Esophagus squamous epithelium (tissue), 5 donors: Measurements from ENCODE around the gene LEKR1. TPM values are rescaled to one million over a fixed set of nuclear protein-coding genes. Genes with fewer than 3 reads are reported as not detected.

Source experiments
- DNase-seq: peaks from one replicate; lab custom pipeline; 2025; lab: John Stamatoyannopoulos, UW
- H3K27ac ChIP-seq, 4 donors: fragments of 200-600 bp; sonication (generic); one replicate each; pipeline ENCODE4 v1.5.1; 2016 to 2019; ENCODE audit warnings: mild to moderate bottlenecking in 1 of 4
- H3K27me3 ChIP-seq, 4 donors: fragments of 200-600 bp; sonication (generic); 1 replicate in 3 of 4; 2 replicates in 1 of 4; pipeline versions ENCODE4 v1.5.1 to v1.6.0; 2017 to 2021; ENCODE audit warnings: antibody characterized with exemption in 1 of 4
- H3K36me3 ChIP-seq, 3 donors: fragments of 200-600 bp; sonication (generic); one replicate each; pipeline ENCODE4 v1.5.1; 2016 to 2019
- H3K4me1 ChIP-seq, 3 donors: fragments of 200-600 bp; sonication (generic); one replicate each; pipeline ENCODE4 v1.5.1; 2017 to 2019
- H3K4me3 ChIP-seq, 4 donors: fragments of 200-600 bp; sonication (generic); 1 replicate in 3 of 4; 2 replicates in 1 of 4; pipeline ENCODE4 v1.5.1; 2016 to 2019; ENCODE audit warnings: mild to moderate bottlenecking in 2 of 4, moderate library complexity in 1 of 4
- H3K9me3 ChIP-seq, 3 donors: fragments of 200-600 bp; sonication (generic); one replicate each; pipeline ENCODE4 v1.5.1; 2016 to 2019
- CTCF ChIP-seq, 6 experiments: fragments of 450-650 bp in 4 of 6; fragments of 200-600 bp in 2 of 6; sonication (generic) in 2 of 6; IDR thresholded peaks; one replicate each; pipeline ENCODE4 v1.5.1; 2016 to 2019; ENCODE audit warnings: antibody characterized with exemption in 6 of 6, mild to moderate bottlenecking in 4 of 6, moderate library complexity in 4 of 6
- POLR2A ChIP-seq, 4 donors: fragments of 450-650 bp; IDR thresholded peaks; one replicate each; pipeline ENCODE4 v1.6.1; 2017; ENCODE audit warnings: antibody characterized with exemption in 4 of 4, mild to moderate bottlenecking in 4 of 4, moderate library complexity in 3 of 4
- WGBS, 2 donors: methylation state at CpG; one replicate each; pipeline ENCODE4 v1.1.5; 2018; 5-methylcytosine and 5-hydroxymethylcytosine counted together
- intact Hi-C: fragments of 100-400 bp; cut with DNase I; formaldehyde crosslinking; loops from one replicate; pipeline ENCODE4 v1.15.0; 2022
- total RNA-seq, 4 donors: library from RNA; depleted of rRNA; stranded (reverse); fragments of >200 nt; gene quantifications; one replicate each; pipeline ENCODE4 v1.1.0, GENCODE V29; 2016
- donor health status: DM: yes; HTN: yes; CAD: no.

The LEKR1 gene
- total RNA-seq, 4 donors from 2014 or later, result 0.15 to 1.1 (median 0.57) TPM; not detected in 1

- no peaks in the 10 kb centered on the region for H3K27me3 ChIP-seq
- no peaks in the 10 kb centered on the region for H3K36me3 ChIP-seq
- no peak for DNase-seq
- peaks cover 7 to 44% (median 23%) of the 10 kb centered on the region in 3 donors for H3K4me1 ChIP-seq
- H3K4me3 ChIP-seq, result no peak overlapping the region
- TF ChIP-seq CTCF (IDR thresholded peaks at IDR 0.05), result peak in 1 of 6 experiments; percentile 15
- no peak for TF ChIP-seq POLR2A (IDR thresholded peaks at IDR 0.05)
- intact Hi-C loops, result loop anchor here (5.0 to 10.0 kb wide), 3 partner anchors 55 to 410 kb away; partner anchors contain the start of genes LEKR1 and TIPARP
- H3K27ac ChIP-seq, result peak overlapping the region; percentile 43 to 57 (median 48)
- no peaks in the 10 kb centered on the region for H3K9me3 ChIP-seq
- 42 to 60% methylated on average over 10 to 11 of the region's 11 CpGs for WGBS, 2 donors
Observed at GRCh38 chr3:157082305-157082982, 256.3 kb downstream of the LEKR1 start.

GRCh38 chr3:157083824-157084223 is 257.7 kb downstream of the LEKR1 start:
- DNase-seq, result no peak
- Histone ChIP-seq H3K27me3 (no peaks in the 10 kb centered on the region), H3K36me3 (no peaks in the 10 kb centered on the region), H3K4me3 (no peak overlapping the region), H3K27ac (no peak overlapping the region), H3K4me1 (peaks cover 12 to 56% (median 32%) of the 10 kb centered on the region in 3 donors), H3K9me3 (no peaks in the 10 kb centered on the region)
- WGBS, 2 donors, result 93 to 100% methylated on average over 1 of the region's 1 CpG
- intact Hi-C loops, result loop anchor here (5.0 to 10.0 kb wide), 3 partner anchors 53 to 412 kb away; partner anchors contain the start of genes LEKR1 and TIPARP
- no peak for TF ChIP-seq POLR2A (IDR thresholded peaks at IDR 0.05)
- no peak for TF ChIP-seq CTCF (IDR thresholded peaks at IDR 0.05)

GRCh38 chr3:157086060-157086750 is 260.1 kb downstream of the LEKR1 start:
- peak overlapping the region in 3 of 4 donors; percentile 16 to 100 (median 96) for H3K27ac ChIP-seq
- H3K27me3 ChIP-seq, result no peaks in the 10 kb centered on the region
- intact Hi-C loops, result loop anchor here (10.0 kb wide), 1 partner anchor 261 kb away; the partner anchor contains the start of gene LEKR1
- TF ChIP-seq POLR2A (IDR thresholded peaks at IDR 0.05) (no peak), CTCF (IDR thresholded peaks at IDR 0.05) (no peak)
- no peaks in the 10 kb centered on the region for H3K9me3 ChIP-seq
- WGBS, 2 donors, result 60 to 65% methylated on average over 6 of the region's 6 CpGs
- H3K4me3 ChIP-seq, result no peak overlapping the region
- H3K4me1 ChIP-seq, result peaks cover 20 to 72% (median 48%) of the 10 kb centered on the region in 3 donors
- H3K36me3 ChIP-seq, result no peaks in the 10 kb centered on the region
- no peak for DNase-seq

GRCh38 chr3:157086775-157087174 is 260.6 kb downstream of the LEKR1 start:
- no peak for TF ChIP-seq POLR2A (IDR thresholded peaks at IDR 0.05)
- TF ChIP-seq CTCF (IDR thresholded peaks at IDR 0.05), result no peak
- Histone ChIP-seq H3K36me3 (no peaks in the 10 kb centered on the region), H3K4me1 (peaks cover 19 to 67% (median 44%) of the 10 kb centered on the region in 3 donors), H3K9me3 (no peaks in the 10 kb centered on the region), H3K27me3 (no peaks in the 10 kb centered on the region), H3K4me3 (no peak overlapping the region), H3K27ac (peak overlapping the region; percentile 96 to 100 (median 98))
- intact Hi-C loops, result loop anchor here (10.0 kb wide), 1 partner anchor 262 kb away; the partner anchor contains the start of gene LEKR1
- WGBS, 2 donors, result 72 to 74% methylated on average over 3 of the region's 3 CpGs
- DNase-seq, result no peak
